HEK293 (cell line): ENCODE results near the gene SP6.

Experiments
- EGR2 ChIP-seq: fragments of 450-650 bp; formaldehyde crosslinking; IDR thresholded peaks from 2 replicates; pipeline ENCODE4 v1.5.1; 2016; ENCODE audit warnings: low read depth, missing biosample characterization, missing genetic modification characterization
- ELK4 ChIP-seq: IDR thresholded peaks from 2 replicates; pipeline ENCODE4 v1.6.1; 2011; ENCODE audit warnings: mild to moderate bottlenecking, low read depth, low read length, borderline replicate concordance
- GLIS2 ChIP-seq: fragments of 450-650 bp; formaldehyde crosslinking; IDR thresholded peaks from 2 replicates; pipeline ENCODE4 v1.5.1; 2016; ENCODE audit warnings: missing biosample characterization, missing genetic modification characterization
- HIC1 ChIP-seq: fragments of 450-650 bp; formaldehyde crosslinking; IDR thresholded peaks from 2 replicates; pipeline ENCODE4 v1.5.1; 2016; ENCODE audit warnings: missing biosample characterization, missing genetic modification characterization
- KLF17 ChIP-seq: fragments of 450-650 bp; formaldehyde crosslinking; IDR thresholded peaks from 2 replicates; pipeline ENCODE4 v1.5.1; 2016; ENCODE audit warnings: missing biosample characterization, missing genetic modification characterization
- KLF8 ChIP-seq: fragments of 450-650 bp; formaldehyde crosslinking; IDR thresholded peaks from 2 replicates; pipeline ENCODE4 v1.5.1; 2016; ENCODE audit warnings: missing biosample characterization, missing genetic modification characterization
- OSR2 ChIP-seq: fragments of 450-650 bp; formaldehyde crosslinking; IDR thresholded peaks from 2 replicates; pipeline ENCODE4 v1.5.1; 2016; ENCODE audit warnings: missing biosample characterization, missing genetic modification characterization
- SCRT1 ChIP-seq: fragments of 450-650 bp; formaldehyde crosslinking; IDR thresholded peaks from 2 replicates; pipeline ENCODE4 v1.5.1; 2016; ENCODE audit warnings: missing biosample characterization, missing genetic modification characterization, borderline replicate concordance
- YY2 ChIP-seq: fragments of 450-650 bp; formaldehyde crosslinking; IDR thresholded peaks from 2 replicates; pipeline ENCODE4 v1.5.1; 2016; ENCODE audit warnings: missing biosample characterization, missing genetic modification characterization
- ZBTB20 ChIP-seq: fragments of 450-650 bp; formaldehyde crosslinking; IDR thresholded peaks from 2 replicates; pipeline ENCODE4 v1.5.1; 2016; ENCODE audit warnings: missing biosample characterization, missing genetic modification characterization
- ZBTB26 ChIP-seq: fragments of 450-650 bp; formaldehyde crosslinking; optimal IDR thresholded peaks from 2 replicates; pipeline ENCODE3; 2016; ENCODE audit warnings: missing biosample characterization, mild to moderate bottlenecking, missing genetic modification characterization
- ZFHX2 ChIP-seq: fragments of 450-650 bp; formaldehyde crosslinking; conservative IDR thresholded peaks from 2 replicates; pipeline ENCODE4 v1.5.1; 2016; ENCODE audit warnings: missing biosample characterization, missing genetic modification characterization
- ZFP69B ChIP-seq: fragments of 450-650 bp; formaldehyde crosslinking; IDR thresholded peaks from 2 replicates; pipeline ENCODE4 v1.5.1; 2016; ENCODE audit warnings: missing biosample characterization, missing genetic modification characterization
- ZNF10 ChIP-seq: fragments of 450-650 bp; formaldehyde crosslinking; IDR thresholded peaks from 2 replicates; pipeline ENCODE4 v1.5.1; 2017; ENCODE audit warnings: missing biosample characterization, missing genetic modification characterization
- ZNF132 ChIP-seq: fragments of 450-650 bp; formaldehyde crosslinking; IDR thresholded peaks from 2 replicates; pipeline ENCODE4 v1.5.1; 2017; ENCODE audit warnings: missing biosample characterization, missing genetic modification characterization, borderline replicate concordance
- ZNF391 ChIP-seq: fragments of 450-650 bp; formaldehyde crosslinking; IDR thresholded peaks from 2 replicates; pipeline ENCODE4 v1.5.1; 2016; ENCODE audit warnings: low read depth, missing biosample characterization, missing genetic modification characterization, borderline replicate concordance
- ZSCAN23 ChIP-seq: fragments of 450-650 bp; formaldehyde crosslinking; IDR thresholded peaks from 2 replicates; pipeline ENCODE4 v1.5.1; 2016; ENCODE audit warnings: missing biosample characterization, missing genetic modification characterization
- TF ChIP-seq, protein P1 (sequence below): sonication (generic); formaldehyde crosslinking; IDR thresholded peaks from 2 replicates; pipeline ENCODE4 v1.8.1; 2022; ENCODE audit warnings: mild to moderate bottlenecking, moderate library complexity, missing genetic modification reagents
- TF ChIP-seq, protein P2 (sequence below): fragments of 450-650 bp; formaldehyde crosslinking; IDR thresholded peaks from 2 replicates; pipeline ENCODE4 v1.5.1; 2016; ENCODE audit warnings: missing biosample characterization, missing genetic modification characterization
- TF ChIP-seq, protein P3 (sequence below): fragments of 450-650 bp; formaldehyde crosslinking; conservative IDR thresholded peaks from 2 replicates; pipeline ENCODE4 v1.5.1; 2016; ENCODE audit warnings: low read depth, missing biosample characterization, missing genetic modification characterization

The SP6 gene

GRCh38 chr17:47895856-47896671 lies 45.1 kb upstream of the SP6 start, which contains the start of gene SP2 (continued):
- peak; percentile 99; the same call in 1 of the 2 replicates for TF ChIP-seq HIC1 (tag by site-specific recombination)
- TF ChIP-seq, protein P1, sequence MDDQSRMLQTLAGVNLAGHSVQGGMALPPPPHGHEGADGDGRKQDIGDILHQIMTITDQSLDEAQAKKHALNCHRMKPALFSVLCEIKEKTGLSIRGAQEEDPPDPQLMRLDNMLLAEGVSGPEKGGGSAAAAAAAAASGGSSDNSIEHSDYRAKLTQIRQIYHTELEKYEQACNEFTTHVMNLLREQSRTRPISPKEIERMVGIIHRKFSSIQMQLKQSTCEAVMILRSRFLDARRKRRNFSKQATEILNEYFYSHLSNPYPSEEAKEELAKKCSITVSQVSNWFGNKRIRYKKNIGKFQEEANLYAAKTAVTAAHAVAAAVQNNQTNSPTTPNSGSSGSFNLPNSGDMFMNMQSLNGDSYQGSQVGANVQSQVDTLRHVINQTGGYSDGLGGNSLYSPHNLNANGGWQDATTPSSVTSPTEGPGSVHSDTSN (CRISPR knock-in tag) = peak; percentile 100
- peak; percentile 85 for TF ChIP-seq EGR2
- no peak for TF ChIP-seq ZSCAN23 (tag by site-specific recombination)
- peak; percentile 32 for TF ChIP-seq ZBTB26
- peak; percentile 37; the same call in 1 of the 2 replicates for TF ChIP-seq ZNF391 (tag by site-specific recombination)
- peak; percentile 97 for TF ChIP-seq KLF8
- no peak for TF ChIP-seq ZNF10 (tag by site-specific recombination)
- peak; percentile 90 for TF ChIP-seq ZFHX2 (tag by site-specific recombination)
- TF ChIP-seq ELK4 = peak; percentile 87
- TF ChIP-seq ZBTB20 (tag by site-specific recombination) = no peak; the same call in 1 of the 2 replicates
- TF ChIP-seq, protein P2, sequence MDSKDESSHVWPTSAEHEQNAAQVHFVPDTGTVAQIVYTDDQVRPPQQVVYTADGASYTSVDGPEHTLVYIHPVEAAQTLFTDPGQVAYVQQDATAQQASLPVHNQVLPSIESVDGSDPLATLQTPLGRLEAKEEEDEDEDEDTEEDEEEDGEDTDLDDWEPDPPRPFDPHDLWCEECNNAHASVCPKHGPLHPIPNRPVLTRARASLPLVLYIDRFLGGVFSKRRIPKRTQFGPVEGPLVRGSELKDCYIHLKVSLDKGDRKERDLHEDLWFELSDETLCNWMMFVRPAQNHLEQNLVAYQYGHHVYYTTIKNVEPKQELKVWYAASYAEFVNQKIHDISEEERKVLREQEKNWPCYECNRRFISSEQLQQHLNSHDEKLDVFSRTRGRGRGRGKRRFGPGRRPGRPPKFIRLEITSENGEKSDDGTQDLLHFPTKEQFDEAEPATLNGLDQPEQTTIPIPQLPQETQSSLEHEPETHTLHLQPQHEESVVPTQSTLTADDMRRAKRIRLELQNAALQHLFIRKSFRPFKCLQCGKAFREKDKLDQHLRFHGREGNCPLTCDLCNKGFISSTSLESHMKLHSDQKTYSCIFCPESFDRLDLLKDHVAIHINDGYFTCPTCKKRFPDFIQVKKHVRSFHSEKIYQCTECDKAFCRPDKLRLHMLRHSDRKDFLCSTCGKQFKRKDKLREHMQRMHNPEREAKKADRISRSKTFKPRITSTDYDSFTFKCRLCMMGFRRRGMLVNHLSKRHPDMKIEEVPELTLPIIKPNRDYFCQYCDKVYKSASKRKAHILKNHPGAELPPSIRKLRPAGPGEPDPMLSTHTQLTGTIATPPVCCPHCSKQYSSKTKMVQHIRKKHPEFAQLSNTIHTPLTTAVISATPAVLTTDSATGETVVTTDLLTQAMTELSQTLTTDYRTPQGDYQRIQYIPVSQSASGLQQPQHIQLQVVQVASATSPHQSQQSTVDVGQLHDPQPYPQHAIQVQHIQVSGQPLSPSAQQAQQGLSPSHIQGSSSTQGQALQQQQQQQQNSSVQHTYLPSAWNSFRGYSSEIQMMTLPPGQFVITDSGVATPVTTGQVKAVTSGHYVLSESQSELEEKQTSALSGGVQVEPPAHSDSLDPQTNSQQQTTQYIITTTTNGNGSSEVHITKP (tag by site-specific recombination) = peak; percentile 8; the same call in 1 of the 2 replicates
- TF ChIP-seq SCRT1 (tag by site-specific recombination) = peak; percentile 98
- peak; percentile 83 for TF ChIP-seq GLIS2 (tag by site-specific recombination)
- TF ChIP-seq YY2 = peak; percentile 64; the same call in 1 of the 2 replicates
- TF ChIP-seq, protein P3, sequence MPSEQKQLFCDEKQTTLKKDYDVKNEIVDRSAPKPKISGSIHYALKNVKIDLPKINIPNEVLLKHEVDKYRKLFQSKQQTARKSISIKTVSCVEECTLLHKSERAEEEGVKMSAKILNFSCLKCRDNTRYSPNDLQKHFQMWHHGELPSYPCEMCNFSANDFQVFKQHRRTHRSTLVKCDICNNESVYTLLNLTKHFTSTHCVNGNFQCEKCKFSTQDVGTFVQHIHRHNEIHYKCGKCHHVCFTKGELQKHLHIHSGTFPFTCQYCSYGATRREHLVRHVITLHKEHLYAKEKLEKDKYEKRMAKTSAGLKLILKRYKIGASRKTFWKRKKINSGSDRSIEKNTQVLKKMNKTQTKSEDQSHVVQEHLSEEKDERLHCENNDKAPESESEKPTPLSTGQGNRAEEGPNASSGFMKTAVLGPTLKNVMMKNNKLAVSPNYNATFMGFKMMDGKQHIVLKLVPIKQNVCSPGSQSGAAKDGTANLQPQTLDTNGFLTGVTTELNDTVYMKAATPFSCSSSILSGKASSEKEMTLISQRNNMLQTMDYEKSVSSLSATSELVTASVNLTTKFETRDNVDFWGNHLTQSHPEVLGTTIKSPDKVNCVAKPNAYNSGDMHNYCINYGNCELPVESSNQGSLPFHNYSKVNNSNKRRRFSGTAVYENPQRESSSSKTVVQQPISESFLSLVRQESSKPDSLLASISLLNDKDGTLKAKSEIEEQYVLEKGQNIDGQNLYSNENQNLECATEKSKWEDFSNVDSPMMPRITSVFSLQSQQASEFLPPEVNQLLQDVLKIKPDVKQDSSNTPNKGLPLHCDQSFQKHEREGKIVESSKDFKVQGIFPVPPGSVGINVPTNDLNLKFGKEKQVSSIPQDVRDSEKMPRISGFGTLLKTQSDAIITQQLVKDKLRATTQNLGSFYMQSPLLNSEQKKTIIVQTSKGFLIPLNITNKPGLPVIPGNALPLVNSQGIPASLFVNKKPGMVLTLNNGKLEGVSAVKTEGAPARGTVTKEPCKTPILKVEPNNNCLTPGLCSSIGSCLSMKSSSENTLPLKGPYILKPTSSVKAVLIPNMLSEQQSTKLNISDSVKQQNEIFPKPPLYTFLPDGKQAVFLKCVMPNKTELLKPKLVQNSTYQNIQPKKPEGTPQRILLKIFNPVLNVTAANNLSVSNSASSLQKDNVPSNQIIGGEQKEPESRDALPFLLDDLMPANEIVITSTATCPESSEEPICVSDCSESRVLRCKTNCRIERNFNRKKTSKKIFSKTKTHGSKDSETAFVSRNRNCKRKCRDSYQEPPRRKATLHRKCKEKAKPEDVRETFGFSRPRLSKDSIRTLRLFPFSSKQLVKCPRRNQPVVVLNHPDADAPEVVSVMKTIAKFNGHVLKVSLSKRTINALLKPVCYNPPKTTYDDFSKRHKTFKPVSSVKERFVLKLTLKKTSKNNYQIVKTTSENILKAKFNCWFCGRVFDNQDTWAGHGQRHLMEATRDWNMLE (tag by site-specific recombination) = peak; percentile 72
- 0 out of 2 replicates have a peak, but pooled peaks have one; percentile 13 for TF ChIP-seq OSR2
- TF ChIP-seq KLF17 (tag by site-specific recombination) = peak; percentile 58; the same call in 1 of the 2 replicates
- no peak for TF ChIP-seq ZNF132
- TF ChIP-seq ZFP69B = peak; percentile 96
